ENCODE data around the gene SNRK.

- no peak for TF ChIP-seq JUN (CRISPR knock-in tag; IDR thresholded peaks at IDR 0.05)
- no peak for TF ChIP-seq MYBL2 (CRISPR knock-in tag; IDR thresholded peaks at IDR 0.05)
- no peak for TF ChIP-seq CTCF (IDR thresholded peaks at IDR 0.05)
- TF ChIP-seq E2F4 (CRISPR knock-in tag; IDR thresholded peaks at IDR 0.05; ENCODE audit: borderline replicate concordance, low read depth), result no peak
- no peak for TF ChIP-seq IRF2 (CRISPR knock-in tag; IDR thresholded peaks at IDR 0.05; ENCODE audit: borderline replicate concordance, low read depth)
- no peak for TF ChIP-seq ZSCAN18 (CRISPR knock-in tag; IDR thresholded peaks at IDR 0.05)
- no peak for TF ChIP-seq MXD4 (CRISPR knock-in tag; IDR thresholded peaks at IDR 0.05; ENCODE audit: borderline replicate concordance)
- no peak for TF ChIP-seq ERG (CRISPR knock-in tag; IDR thresholded peaks at IDR 0.05)
Measured at GRCh38 chr3:43328653-43329052, 42.3 kb downstream of the SNRK start.

Data from WTC11 (cell line).